ENCODE data around the gene DZIP1L. TPM values are rescaled to one million over a fixed set of nuclear protein-coding genes. Genes with fewer than 3 reads are reported as not detected.

DZIP1L gene
- polyA plus RNA-seq, 2 of the 4 experiments (the other 2 are of a cell fraction): 2.7 to 7.0 TPM

DNA sequence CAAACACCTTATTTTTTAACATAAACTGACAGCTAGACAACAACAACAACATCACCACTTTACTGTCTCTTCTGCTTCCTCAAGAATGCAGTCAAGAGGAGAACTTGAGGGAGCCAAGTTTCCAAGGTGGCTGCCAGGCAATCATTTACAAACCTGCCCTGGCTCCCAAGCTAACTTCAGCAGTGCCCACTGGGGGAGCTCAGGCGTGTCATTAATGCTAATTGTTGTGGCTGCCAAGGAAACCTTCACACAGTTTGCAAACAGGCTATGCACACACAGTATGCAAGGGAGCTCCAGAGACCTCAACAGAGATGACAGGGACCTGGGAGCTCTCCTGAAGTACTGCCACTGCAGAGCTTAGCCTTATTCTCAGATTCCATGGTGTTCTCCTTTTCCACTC is 2.1 kb downstream of the DZIP1L start (continued):
- TF ChIP-seq, protein P1, sequence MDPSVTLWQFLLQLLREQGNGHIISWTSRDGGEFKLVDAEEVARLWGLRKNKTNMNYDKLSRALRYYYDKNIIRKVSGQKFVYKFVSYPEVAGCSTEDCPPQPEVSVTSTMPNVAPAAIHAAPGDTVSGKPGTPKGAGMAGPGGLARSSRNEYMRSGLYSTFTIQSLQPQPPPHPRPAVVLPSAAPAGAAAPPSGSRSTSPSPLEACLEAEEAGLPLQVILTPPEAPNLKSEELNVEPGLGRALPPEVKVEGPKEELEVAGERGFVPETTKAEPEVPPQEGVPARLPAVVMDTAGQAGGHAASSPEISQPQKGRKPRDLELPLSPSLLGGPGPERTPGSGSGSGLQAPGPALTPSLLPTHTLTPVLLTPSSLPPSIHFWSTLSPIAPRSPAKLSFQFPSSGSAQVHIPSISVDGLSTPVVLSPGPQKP (IDR thresholded peaks at IDR 0.05; ENCODE audit: low read depth, low read length): no peak
- TF ChIP-seq HOXA7 (CRISPR knock-in tag; IDR thresholded peaks at IDR 0.05) (no peak), ZC3H11A (IDR thresholded peaks at IDR 0.05) (no peak), NR3C1 (IDR thresholded peaks at IDR 0.05) (no peak)

DNA sequence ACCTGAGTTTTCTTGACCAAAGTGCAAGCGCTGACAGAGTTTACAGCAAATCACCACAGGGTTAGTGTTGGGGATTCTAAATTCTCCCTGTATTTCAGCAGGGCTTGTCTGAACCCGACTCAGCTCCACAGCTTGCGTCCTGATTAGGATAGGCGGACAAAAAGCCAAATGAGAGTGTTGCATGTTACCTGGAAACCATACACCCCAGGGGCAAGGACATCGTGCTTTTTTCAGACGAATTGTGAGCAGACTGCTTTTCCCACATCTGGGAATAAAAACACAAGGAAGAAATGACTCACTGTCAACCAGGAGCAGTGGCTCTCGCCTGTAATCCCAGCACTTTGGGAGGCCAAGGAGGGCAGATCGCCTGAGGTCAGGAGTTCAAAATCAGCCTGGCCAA is 3.0 kb downstream of the DZIP1L start:
- ATAC-seq (no peak), FAIRE-seq (no peak), DNase-seq (ENCODE audit: low read depth in 1 of 2, low spot score in 1 of 2) (no peak)
- Histone ChIP-seq H3K4me1 (peaks cover 21% of the 10 kb centered on the region), H3K4me3 (no peak overlapping the region), H3K9me3 (no peaks in the 10 kb centered on the region), H3K4me2 (no peak overlapping the region), H3K27ac (peak overlapping the region in 1 of 2 experiments; percentile 92; a peak in 1 of 6 replicates)
- TF ChIP-seq REST (IDR thresholded peaks at IDR 0.05) (no peak), FOXS1 (CRISPR knock-in tag; IDR thresholded peaks at IDR 0.05) (no peak), MYC (IDR thresholded peaks at IDR 0.05; ENCODE audit: borderline replicate concordance, low read length) (no peak), RCOR1 (IDR thresholded peaks at IDR 0.05; ENCODE audit: low read depth, low read length) (no peak), POLR2AphosphoS2 (conservative IDR thresholded peaks at IDR 0.05; ENCODE audit: low read length) (no peak), RAD21 (conservative IDR thresholded peaks at IDR 0.05 in 1 of 2, IDR thresholded peaks at IDR 0.05 in 1 of 2) (no peak), BHLHE40 (IDR thresholded peaks at IDR 0.05; ENCODE audit: low read depth, low read length) (no peak), RARB (CRISPR knock-in tag; IDR thresholded peaks at IDR 0.05) (no peak), KDM5A (IDR thresholded peaks at IDR 0.05) (no peak), NFE2L2 (conservative IDR thresholded peaks at IDR 0.05; ENCODE audit: low read length) (no peak)
- TF ChIP-seq, protein P1 (IDR thresholded peaks at IDR 0.05; ENCODE audit: low read depth, low read length): no peak
- 87% methylated on average over 8 of the region's 8 CpGs for WGBS (ENCODE audit: missing lambda C conversion rate)
- POLR2A ChIA-PET: no interaction called here
- CTCF ChIA-PET: interaction anchor here (1.2 to 3.0 kb wide), 3 partner anchors 11 to 42 kb away, joined by 4 to 11 read pairs (median 4); no protein-coding TSS in a partner anchor

GRCh38 chr3:138105598-138105997 is 9.8 kb downstream of the DZIP1L start:
- FAIRE-seq (no peak), DNase-seq (ENCODE audit: low read depth in 1 of 2, low spot score in 1 of 2) (no peak), ATAC-seq (no peak)
- Histone ChIP-seq H3K4me3 (no peak overlapping the region), H3K9me3 (no peaks in the 10 kb centered on the region), H3K27ac (no peak overlapping the region), H3K4me2 (no peak overlapping the region), H3K4me1 (no peaks in the 10 kb centered on the region)
- no peak for TF ChIP-seq RNF2 (IDR thresholded peaks at IDR 0.05; ENCODE audit: borderline replicate concordance, low read depth)
- TF ChIP-seq HEYL (CRISPR knock-in tag; IDR thresholded peaks at IDR 0.05): no peak
- TF ChIP-seq HES2 (IDR thresholded peaks at IDR 0.05): no peak
- TF ChIP-seq ZNF302 (CRISPR knock-in tag; IDR thresholded peaks at IDR 0.05): no peak
- no peak for TF ChIP-seq CHD4 (IDR thresholded peaks at IDR 0.05; ENCODE audit: borderline replicate concordance)
- TF ChIP-seq ZFP36 (IDR thresholded peaks at IDR 0.05; ENCODE audit: borderline replicate concordance, partially characterized antibody): no peak
- TF ChIP-seq TFCP2L1 (CRISPR knock-in tag; IDR thresholded peaks at IDR 0.05): no peak
- TF ChIP-seq MAFK (IDR thresholded peaks at IDR 0.05; ENCODE audit: partially characterized antibody): no peak
- CTCF ChIA-PET: interaction anchor here (1.8 to 5.1 kb wide), 2 partner anchors 12 to 13 kb away, joined by 4 to 33 read pairs; no protein-coding TSS in a partner anchor
- 95% methylated on average over 1 of the region's 1 CpG for WGBS (ENCODE audit: missing lambda C conversion rate)
- POLR2A ChIA-PET: no interaction called here
